Smooth muscle cell (in vitro differentiated cells): ENCODE results near the gene METTL24. TPM values are rescaled to one million over a fixed set of nuclear protein-coding genes. Genes with fewer than 3 reads are reported as not detected.
"Not testable (repeated sequence)": the region's sequence is repeated elsewhere in the genome, so short reads cannot be mapped to it uniquely, and the experiment has no call there.

Source experiments
- DNase-seq: peaks from one replicate; lab custom pipeline; 2025; ENCODE audit not compliant: unreplicated experiment; lab: John Stamatoyannopoulos, UW
- H2AFZ ChIP-seq: fragments of 200-600 bp; sonication (generic); 2 replicates; pipeline ENCODE4 v1.6.0; 2016; ENCODE audit warnings: antibody characterized with exemption, low read depth, mild to moderate bottlenecking
- H3F3A ChIP-seq: fragments of 200-600 bp; sonication (generic); 2 replicates; pipeline ENCODE4 v1.6.0; 2017; ENCODE audit warnings: antibody characterized with exemption, low read depth
- H3K27ac ChIP-seq: fragments of 200-600 bp; sonication (generic); 2 replicates; pipeline ENCODE4 v1.5.1; 2016; ENCODE audit warnings: low read depth, mild to moderate bottlenecking
- H3K27me3 ChIP-seq: fragments of 200-600 bp; sonication (generic); 2 replicates; pipeline ENCODE4 v1.6.1; 2016; ENCODE audit warnings: low read depth, mild to moderate bottlenecking
- H3K36me3 ChIP-seq: fragments of 200-600 bp; sonication (generic); 2 replicates; pipeline ENCODE4 v1.5.1; 2016; ENCODE audit warnings: low read depth
- H3K4me1 ChIP-seq: fragments of 200-600 bp; sonication (generic); 2 replicates; pipeline ENCODE4 v1.5.1; 2016; ENCODE audit warnings: low read depth
- H3K4me2 ChIP-seq: fragments of 200-600 bp; sonication (generic); 2 replicates; pipeline ENCODE4 v1.6.0; 2016; ENCODE audit warnings: mild to moderate bottlenecking
- H3K4me3 ChIP-seq: fragments of 200-600 bp; sonication (generic); 2 replicates; pipeline ENCODE4 v1.5.1; 2016; ENCODE audit warnings: mild to moderate bottlenecking
- H3K79me2 ChIP-seq: fragments of 200-600 bp; sonication (generic); 2 replicates; pipeline ENCODE4 v1.6.0; 2016; ENCODE audit warnings: low read depth, mild to moderate bottlenecking
- H3K9ac ChIP-seq: fragments of 200-600 bp; sonication (generic); 2 replicates; pipeline ENCODE4 v1.6.0; 2016; ENCODE audit warnings: low read depth
- H3K9me3 ChIP-seq: fragments of 200-600 bp; sonication (generic); replicated peaks from 2 replicates; pipeline ENCODE4 v1.5.1; 2016; ENCODE audit warnings: low read depth
- H4K20me1 ChIP-seq: fragments of 200-600 bp; sonication (generic); 2 replicates; pipeline ENCODE4 v1.6.0; 2016; ENCODE audit warnings: low read depth
- WGBS: methylation state at CpG from one replicate; pipeline ENCODE4 v1.1.7; 2016; ENCODE audit warnings: low lambda C conversion rate; 5-methylcytosine and 5-hydroxymethylcytosine counted together
- polyA plus RNA-seq: library from polyadenylated mRNA; unstranded; fragments of >200 nt; fragmentation: Nextera tagmentation; extraction: Ambion mirVana; gene quantifications from 2 replicates; pipeline ENCODE4 v1.2.1, GENCODE V29; 2016
- total RNA-seq: library from RNA; depleted of rRNA; stranded (reverse); fragments of >200 nt; gene quantifications from 2 replicates; pipeline ENCODE4 v1.2.3, GENCODE V29; 2014
- TF ChIP-seq, protein P1 (sequence below): fragments of 200-600 bp; sonication (generic); IDR thresholded peaks from 2 replicates; pipeline ENCODE4 v1.5.1; 2017; ENCODE audit warnings: borderline replicate concordance, mild to moderate bottlenecking, antibody characterized with exemption; ENCODE audit not compliant: insufficient read depth, poor library complexity, severe bottlenecking

The METTL24 gene
- total and polyA plus RNA-seq, 2 experiments from 2014 or later, result 0.74 to 2.6 TPM

DNA sequence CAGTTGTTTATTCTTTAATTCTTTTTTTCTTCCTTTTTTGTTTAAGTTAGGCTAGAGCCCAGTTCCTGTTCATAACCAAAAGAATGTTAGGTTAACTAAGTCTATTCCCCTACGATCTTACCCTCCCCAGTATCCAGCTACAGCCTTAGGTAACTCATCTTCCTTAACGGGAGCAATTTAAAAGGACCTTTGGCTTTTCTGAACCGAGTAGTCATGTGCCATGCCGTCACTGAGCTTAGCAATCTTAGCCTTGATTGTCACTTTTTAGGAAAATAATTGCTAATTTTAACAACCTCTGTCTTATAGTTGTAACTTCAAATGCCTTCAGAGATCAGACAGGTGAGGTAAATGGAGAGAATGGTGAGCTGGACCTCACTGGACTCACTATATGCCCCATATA is 6.2 kb downstream of the METTL24 start:
- Histone ChIP-seq H3K9ac (no peak overlapping the region), H2AFZ (no peak overlapping the region), H3F3A (no peaks in the 10 kb centered on the region), H4K20me1 (no peaks in the 10 kb centered on the region), H3K9me3 (no peaks in the 10 kb centered on the region), H3K4me2 (peak overlapping the region; percentile 29), H3K27ac (peak overlapping the region; percentile 51), H3K4me1 (peaks cover 45% of the 10 kb centered on the region), H3K4me3 (no peak overlapping the region), H3K36me3 (no peaks in the 10 kb centered on the region), H3K27me3 (peaks cover 5% of the 10 kb centered on the region), H3K79me2 (no peaks in the 10 kb centered on the region)
- 66% methylated on average over 4 of the region's 4 CpGs for WGBS
- TF ChIP-seq, protein P1, sequence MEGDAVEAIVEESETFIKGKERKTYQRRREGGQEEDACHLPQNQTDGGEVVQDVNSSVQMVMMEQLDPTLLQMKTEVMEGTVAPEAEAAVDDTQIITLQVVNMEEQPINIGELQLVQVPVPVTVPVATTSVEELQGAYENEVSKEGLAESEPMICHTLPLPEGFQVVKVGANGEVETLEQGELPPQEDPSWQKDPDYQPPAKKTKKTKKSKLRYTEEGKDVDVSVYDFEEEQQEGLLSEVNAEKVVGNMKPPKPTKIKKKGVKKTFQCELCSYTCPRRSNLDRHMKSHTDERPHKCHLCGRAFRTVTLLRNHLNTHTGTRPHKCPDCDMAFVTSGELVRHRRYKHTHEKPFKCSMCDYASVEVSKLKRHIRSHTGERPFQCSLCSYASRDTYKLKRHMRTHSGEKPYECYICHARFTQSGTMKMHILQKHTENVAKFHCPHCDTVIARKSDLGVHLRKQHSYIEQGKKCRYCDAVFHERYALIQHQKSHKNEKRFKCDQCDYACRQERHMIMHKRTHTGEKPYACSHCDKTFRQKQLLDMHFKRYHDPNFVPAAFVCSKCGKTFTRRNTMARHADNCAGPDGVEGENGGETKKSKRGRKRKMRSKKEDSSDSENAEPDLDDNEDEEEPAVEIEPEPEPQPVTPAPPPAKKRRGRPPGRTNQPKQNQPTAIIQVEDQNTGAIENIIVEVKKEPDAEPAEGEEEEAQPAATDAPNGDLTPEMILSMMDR, result no peak
- no peak for DNase-seq

DNA sequence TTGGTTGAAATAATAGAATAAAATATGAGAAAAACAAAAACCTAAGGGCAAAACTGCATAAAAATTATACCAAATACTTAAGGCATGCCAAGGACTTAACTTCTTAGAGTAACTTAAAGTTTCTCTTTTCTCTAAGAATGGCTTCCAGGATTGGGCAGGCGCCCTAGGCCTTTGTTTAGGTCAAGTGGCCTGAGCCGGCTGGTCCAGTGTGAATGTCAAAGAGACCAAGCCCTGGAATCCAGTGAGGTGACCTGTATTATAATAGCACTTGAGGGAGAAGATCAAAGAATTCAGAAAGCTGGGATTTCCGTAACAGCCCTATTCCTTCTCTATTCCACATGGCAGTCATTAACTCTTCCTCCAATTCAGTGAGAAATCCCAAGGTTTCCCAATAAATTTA is 6.6 kb downstream of the METTL24 start:
- no peaks in the 10 kb centered on the region for H4K20me1 ChIP-seq
- H3K4me2 ChIP-seq, result no peak overlapping the region
- peaks cover under 1% of the 10 kb centered on the region for H3K27me3 ChIP-seq
- no peaks in the 10 kb centered on the region for H3K79me2 ChIP-seq
- no peak overlapping the region for H3K4me3 ChIP-seq
- DNase-seq, result no peak
- H3K4me1 ChIP-seq, result peaks cover 41% of the 10 kb centered on the region
- H2AFZ ChIP-seq, result no peak overlapping the region
- no peak overlapping the region for H3K27ac ChIP-seq
- H3F3A ChIP-seq, result no peaks in the 10 kb centered on the region
- no peak overlapping the region for H3K9ac ChIP-seq
- 90% methylated on average over 3 of the region's 3 CpGs for WGBS
- H3K36me3 ChIP-seq, result no peaks in the 10 kb centered on the region
- no peaks in the 10 kb centered on the region for H3K9me3 ChIP-seq
- TF ChIP-seq, protein P1, result no peak

DNA sequence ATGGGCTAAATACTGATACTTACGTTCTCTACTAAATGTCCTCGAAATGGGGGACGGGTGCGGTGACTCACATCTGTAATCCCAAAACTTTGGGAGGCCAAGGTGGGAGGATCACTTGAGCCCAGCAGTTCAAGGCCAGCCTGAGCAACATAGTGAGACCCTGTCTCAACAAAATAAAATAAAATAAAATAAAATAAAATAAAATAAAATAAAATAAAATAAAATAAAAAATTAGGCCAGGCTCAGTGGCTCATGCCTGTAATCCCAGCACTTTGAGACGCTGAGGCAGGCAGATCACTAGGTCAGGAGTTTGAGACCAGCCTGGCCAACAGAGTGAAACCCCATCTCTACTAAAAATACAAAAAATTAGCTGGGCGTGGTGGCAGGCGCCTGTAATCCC is 7.6 kb downstream of the METTL24 start:
- H3F3A ChIP-seq, H3K4me3 ChIP-seq, H2AFZ ChIP-seq, H3K36me3 ChIP-seq, H3K79me2 ChIP-seq, H3K27me3 ChIP-seq, H3K9me3 ChIP-seq, H4K20me1 ChIP-seq, DNase-seq, H3K4me2 ChIP-seq, H3K9ac ChIP-seq, H3K27ac ChIP-seq: not testable (repeated sequence)
- WGBS, result 98% methylated on average over 7 of the region's 7 CpGs
- H3K4me1 ChIP-seq, result peaks cover 34% of the 10 kb centered on the region

DNA sequence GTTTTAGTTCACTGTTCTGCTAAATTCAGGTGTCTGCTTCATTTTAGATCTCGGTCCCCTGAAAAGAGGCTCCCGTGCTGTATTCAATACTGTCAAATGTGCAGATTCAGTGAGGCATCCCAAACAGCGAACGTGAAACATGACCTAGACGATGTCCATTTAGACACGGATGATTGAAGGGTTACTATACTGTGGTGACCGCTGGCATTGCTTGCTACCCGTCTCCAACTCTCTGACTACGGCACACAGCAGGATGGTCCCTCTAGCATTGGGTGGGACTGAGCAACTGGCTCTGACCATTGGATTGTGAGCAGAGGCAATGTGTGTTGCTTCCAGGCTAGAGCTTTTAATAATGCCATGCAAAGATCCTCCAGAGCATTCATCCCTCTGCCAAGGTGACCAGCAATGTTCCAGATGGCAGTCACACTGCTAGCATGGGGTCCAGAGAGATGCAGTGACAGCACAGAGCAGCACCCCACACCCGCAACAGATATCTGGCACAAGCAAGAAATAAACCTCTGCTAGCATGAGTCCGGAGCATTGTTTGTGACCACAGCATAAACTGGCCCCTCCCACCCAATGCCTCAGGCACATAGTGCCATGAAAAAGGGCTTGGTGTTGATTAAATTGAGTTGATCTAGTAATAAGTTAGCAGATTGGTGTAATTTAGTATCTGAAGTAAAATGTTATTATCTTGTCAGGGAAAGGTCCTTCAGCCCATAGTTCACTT is 9.0 kb downstream of the METTL24 start:
- H3K27ac ChIP-seq, result no peak overlapping the region
- H3F3A ChIP-seq, result no peaks in the 10 kb centered on the region
- no peak overlapping the region for H3K9ac ChIP-seq
- peaks cover 21% of the 10 kb centered on the region for H3K4me1 ChIP-seq
- WGBS, result 94% methylated on average over 11 of the region's 11 CpGs
- no peaks in the 10 kb centered on the region for H3K27me3 ChIP-seq
- no peaks in the 10 kb centered on the region for H3K36me3 ChIP-seq
- no peaks in the 10 kb centered on the region for H3K79me2 ChIP-seq
- H3K4me2 ChIP-seq, result no peak overlapping the region
- no peak for DNase-seq
- H4K20me1 ChIP-seq, result no peaks in the 10 kb centered on the region
- H3K9me3 ChIP-seq, result no peaks in the 10 kb centered on the region
- H2AFZ ChIP-seq, result no peak overlapping the region
- H3K4me3 ChIP-seq, result no peak overlapping the region
- TF ChIP-seq, protein P1, result no peak
